Activated naive CD8-positive, alpha-beta T cell treated with anti-CD3 and anti-CD28 coated beads, Interleukin-2, amount 50 U/mL, for 16 hours (primary cell): ENCODE data around the gene IL34.

ENCODE experiments used
- DNase-seq: peaks from one replicate; pipeline ENCODE4 v3.0.0-alpha.2; 2020; ENCODE audit warnings: low read depth, low spot score

The IL34 gene

DNA sequence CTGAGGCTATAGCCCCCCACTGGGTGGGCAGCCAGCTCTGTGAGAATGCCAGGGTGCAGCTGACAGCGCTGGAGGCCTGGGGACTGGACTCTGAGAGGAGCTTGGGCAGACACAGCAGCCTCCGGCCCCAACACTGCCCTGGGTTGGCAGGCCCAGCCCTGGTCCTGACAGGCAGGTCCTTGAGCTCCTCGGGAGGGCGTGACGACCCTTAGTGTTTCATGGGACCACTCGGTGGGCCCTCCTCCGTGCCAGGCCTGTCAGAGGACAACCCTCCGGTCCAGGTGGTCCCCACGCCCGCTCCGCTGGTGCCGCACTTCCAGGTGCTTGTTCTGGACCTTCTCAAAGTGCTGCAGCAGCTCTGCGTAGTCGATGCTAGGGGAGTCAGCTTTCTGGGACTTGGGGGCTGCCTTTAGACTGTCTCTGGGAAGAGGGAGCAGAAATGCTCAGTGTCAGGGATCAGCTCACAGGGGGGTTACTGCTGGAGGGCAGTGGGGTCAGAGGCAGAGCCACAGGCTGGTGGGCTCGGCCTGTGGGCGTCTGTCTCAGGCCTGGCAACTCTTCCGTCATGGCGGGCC lies 41.4 kb downstream of the IL34 start:
- no peak for DNase-seq

DNA sequence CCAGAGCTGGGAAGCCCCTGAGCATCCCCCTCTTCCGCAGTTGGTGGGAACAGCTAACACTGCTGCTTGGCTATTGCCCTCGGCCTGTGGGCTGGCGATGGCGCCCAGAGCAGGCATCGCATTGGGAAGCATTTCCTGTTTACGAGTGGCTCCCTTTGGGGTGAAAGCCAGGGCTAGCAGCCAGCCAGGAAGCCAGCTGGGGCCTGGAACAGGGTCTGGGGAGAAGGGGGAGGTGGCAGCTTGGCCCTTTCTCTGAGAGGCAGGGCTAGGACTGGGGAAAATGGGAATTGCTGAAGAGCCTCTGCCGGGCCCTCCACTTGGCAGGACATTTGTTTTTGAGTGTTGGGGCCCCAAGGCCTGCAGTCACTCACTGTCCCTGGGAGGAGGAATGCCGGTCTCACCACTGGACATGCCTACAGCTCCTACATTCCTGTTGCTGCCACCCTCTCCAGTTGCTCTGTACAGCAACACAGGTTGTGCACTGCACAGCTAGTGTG lies 41.9 kb downstream of the IL34 start:
- no peak for DNase-seq

DNA sequence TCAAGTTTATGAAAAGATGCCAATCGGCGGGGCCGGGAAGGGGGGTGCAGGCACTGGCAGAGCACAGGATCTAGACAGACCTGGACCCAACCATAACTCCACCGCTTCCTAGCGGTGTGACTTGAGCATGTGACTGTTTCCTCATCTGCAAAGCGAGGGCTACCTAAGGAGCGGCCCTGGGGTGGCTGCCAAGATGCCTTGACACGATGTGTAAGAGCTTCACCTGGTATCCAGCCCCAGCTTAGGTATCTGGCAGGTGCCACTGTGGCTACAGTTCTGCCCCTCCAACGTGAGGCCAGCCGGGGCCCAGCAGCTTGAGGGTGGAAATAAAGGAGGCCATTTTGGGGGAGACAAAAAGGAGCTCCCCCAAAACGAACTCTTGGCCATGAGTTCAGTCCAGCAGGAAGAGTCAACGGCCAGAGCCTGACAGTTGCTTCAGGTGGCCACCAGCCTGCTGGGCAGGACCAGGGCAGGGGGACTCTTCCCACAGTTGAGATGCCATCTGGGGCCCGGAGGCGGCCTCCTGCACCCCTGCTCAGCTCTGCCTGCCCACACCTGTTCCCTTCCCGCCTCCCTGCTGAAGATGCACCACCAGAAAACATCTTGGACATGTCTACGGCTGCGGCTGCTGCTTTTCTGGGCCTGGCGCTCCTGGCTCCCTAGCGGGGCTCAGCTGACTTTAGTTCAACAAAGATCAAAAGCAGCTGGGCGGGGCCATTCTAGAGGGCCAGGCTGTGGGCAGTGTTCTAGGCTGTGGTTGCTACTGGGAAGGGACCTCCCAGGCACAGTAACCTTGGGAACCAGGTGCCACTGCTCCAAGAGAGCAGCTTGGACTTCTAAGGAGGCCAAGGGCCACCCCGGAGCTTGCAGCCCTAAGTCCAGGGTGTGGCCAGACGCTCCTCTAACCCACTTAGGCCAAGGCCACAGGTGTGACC lies 42.9 kb downstream of the IL34 start:
- no peak for DNase-seq

DNA sequence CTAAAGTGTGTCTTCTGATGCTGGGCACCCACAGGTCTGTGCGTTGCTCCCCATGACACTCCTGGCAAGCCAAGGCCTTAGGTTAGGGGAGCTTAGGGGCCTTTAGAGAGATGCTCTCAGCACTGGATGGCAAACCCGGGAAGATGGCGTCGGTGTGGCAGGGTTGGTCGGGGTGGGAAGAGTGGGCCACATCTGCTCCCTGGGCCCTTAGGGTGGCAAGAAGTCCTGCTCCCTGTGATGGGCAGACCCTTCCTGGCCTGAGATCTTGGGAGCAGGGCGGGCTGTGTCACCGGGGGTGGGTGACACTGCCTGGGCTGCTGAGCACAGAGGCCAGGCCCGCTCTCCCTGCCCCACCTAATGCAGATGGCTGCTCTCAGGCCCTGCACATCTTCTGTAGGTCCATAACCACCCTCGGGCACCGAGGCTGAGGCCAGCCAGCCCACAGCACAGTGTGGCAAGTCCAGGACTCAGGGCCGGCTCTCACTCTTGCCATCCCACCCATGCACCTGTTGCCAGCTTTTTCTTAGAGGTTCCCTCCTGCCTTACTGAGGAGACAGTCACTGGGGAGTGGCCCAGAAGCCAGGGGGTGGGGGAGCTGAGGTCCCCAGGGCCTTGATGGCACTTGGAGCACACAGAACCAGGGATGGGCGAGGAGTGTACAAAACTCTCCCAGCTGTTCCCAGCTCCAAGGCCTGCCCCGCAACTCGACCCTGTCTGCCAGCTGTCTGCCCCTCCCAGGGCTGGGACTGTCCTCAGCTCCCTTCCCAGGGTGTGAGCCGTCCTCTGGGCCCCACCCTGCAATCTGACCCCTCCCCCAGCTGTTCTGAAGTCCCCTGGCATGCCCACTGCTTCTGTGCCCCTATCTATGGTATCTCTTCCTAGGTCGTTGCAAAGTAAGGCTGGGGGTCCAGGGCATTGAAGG lies 43.9 kb downstream of the IL34 start:
- DNase-seq = no peak

DNA sequence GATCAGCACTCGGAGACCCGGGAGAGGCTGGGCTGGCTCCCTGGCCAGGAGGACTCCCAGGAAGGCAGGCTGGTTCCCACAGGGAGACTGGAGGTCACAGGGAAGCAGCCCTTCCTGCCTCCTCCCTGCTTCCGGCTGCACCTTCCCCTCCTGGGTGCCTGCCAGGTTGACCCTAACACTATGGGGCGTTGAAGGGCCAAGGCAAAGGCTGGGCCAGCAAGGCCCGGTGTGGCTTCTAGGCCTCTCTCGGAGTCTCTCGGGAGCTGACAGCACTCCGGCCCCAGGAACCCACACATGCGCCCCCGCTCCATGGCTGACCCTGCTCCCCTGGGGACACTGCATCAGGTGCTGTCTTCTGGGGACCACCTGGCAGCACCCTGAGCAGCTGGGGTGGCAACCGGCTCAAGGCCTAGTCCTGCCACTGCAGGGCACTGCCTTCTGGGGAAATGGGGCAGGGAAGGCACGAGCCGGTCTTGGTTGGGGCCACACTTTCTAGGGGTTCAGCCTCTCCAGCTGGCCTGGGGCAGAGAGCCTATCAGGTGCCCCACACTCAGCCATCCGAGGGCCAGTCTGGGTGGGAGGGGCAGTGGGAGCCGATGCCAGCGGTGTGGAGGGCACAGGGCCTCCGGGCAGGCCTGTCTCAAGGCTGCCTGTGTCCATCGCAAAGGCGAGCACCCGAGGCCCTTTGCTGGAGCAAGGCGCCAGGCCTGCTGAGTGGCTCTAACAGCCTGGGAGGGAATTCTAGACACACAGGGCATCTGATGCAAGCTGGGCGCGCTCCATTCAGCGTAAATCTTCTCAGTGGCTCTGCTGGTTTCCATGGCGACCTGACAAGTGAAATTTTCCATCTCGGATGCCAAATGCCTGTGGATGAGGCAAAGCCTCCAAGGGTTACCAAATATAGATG lies 45.1 kb downstream of the IL34 start:
- DNase-seq = no peak

DNA sequence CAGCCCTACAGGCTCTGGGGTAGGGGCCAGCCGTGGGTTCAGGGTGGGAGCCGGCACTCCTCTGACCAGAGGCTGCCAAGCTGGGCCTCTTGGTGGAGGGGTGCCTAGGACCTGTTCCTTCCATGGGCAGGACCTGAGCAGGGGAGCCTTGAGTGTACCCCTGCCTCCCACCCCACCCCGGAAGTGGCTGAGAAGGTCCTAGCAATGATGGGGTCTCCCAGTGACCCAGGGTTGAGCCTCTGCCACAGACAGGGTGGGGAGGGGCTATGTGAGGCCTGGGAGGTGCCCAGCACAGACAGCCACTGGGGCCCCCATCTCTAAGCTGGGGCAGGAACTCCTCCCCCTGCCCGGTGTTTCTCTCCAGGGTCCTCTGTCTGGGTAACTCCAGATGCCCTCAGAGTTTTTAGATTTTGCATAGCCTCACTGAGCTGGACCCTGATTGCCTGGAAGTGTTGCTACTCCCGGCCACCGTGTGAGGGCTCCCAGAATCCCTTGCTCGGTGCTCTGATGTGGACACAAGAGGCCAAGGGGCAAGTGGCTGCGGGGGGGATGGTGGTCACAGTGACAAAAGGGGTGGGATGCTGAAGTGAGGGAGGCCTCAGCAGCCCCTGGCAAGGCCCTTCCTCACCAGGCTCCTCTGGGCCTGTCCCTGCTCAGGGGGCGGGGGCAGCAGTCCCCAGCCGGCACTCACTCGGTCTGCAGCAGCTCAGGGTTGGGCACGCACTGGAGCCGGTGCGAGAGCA lies 45.9 kb downstream of the IL34 start:
- no peak for DNase-seq

DNA sequence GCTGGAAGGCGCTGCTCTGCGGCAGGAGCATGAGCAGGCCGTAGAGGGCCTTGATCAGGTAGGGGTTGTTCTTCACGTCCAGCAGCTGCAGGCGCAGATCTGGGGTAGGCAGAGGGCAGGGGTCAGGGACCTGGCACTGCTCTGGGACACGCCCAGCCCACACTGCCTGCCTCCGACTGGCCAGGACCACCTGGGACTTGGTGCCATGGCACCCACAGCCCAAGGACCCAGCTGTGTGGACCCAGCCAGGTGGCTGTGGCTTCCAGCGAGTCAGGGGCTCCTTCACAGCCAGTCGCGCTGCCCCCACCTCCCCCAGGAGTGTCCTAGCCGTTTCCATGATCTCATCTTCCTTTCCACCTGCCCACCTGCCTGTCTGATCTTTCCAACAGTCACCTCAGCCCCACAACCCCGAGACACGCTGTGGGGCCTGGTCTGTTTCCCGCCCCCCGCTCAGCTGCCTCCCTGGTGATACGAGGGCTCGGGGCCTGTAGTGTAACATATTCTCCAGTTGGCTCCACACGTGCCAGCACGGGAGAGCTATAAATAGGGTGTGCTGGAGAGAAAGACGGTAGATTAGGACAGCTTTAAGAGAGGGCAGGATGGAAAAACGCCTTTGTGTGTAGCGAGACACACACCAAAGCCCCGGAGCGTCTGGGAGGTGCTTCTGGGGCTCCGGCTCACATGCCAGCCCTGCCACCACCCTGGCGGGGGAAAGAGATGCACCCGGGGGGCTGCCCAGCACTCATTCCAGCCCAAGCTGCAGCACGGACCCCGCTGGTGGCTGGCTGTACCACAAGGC lies 46.7 kb downstream of the IL34 start:
- DNase-seq = no peak

DNA sequence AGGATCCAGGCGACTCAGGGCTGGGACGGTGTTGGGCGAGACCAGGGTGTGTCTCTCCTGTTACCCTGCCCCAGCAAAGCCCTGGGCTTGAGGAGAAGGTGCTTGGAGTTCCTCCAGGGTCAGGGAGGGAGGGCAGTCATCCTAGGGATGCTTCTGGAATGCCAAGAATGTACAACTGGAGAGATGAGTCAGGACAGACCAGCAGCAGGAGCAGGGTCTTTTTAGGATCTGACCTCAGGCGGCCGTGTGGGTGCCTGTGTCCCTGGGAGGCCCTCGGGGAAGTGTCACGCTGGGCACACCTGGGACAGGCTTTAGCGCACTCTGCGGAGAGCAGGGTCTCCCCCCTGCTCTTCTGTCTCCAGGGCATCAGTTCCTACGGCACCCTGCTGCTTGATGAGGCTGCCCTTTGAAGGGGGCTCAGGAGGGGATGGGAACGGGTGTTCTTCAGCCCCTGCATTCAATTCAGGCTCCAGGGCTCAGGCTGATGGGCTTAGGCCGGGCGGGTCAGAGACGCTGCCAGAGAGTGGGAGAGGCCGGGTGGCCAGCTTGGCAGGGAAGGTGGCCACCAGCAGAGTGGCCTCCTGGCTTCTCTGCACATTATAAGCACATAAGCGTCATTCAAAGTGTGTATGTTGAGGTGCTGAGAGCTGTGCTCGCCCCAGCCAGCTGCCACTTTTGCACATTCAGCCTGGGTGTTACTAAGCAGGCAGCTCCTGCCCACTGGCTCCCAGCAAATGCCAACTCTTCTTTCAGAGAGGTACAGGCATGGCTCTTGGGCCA lies 47.9 kb downstream of the IL34 start:
- DNase-seq = no peak

DNA sequence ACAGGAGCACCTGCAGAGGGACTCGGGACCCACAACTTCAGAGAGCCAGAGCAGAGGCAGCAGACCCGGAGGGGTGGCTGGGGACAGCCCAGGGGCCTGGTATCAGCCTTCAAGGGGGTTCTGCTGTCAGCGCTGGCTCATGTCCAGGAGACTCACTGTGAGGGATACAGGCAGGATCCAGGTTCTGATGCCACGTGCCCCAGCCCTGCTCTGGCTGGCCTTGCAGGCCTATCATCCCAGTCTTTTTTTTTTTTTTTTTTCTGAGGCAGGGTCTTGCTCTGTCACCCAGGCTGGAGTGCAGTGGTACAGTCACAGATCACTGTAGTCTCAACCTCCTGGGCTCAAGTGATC lies 48.5 kb downstream of the IL34 start:
- DNase-seq = no peak

DNA sequence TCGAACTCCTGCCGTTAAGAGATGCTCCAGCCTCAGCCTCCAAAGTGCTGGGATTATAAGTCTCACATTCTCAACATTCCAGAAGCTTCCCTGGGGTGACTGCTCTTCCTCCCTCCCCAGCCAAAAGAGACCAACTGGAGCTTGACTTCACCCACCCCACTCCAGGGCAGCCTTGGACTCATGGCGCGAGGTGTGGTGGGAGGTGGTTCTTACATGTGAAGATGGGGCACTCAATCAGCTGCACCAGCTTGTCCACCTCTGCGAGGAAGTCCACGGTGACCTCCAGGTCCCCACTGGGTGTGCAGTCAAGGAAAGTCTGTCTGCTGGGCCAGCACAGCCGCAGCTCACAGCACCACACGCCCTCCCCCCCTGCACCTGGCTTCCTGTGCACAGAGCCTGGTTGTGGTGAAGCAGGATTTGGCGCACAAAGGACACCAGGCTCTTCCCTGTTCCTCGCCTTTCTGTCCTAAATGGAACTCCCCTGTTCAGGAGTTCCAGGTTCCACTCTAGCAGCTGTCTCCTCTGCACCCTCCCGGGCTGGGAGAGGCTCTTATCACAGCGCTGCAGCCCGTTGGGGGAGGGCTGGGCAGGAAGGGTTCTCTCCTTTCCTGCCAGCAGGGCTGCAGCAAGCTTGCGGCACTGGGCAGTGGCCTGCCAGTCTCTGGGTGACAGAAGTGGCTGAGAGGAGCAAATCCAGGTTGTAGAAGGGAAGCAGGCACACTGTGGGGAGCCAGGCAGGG lies 49.1 kb downstream of the IL34 start:
- DNase-seq = no peak

DNA sequence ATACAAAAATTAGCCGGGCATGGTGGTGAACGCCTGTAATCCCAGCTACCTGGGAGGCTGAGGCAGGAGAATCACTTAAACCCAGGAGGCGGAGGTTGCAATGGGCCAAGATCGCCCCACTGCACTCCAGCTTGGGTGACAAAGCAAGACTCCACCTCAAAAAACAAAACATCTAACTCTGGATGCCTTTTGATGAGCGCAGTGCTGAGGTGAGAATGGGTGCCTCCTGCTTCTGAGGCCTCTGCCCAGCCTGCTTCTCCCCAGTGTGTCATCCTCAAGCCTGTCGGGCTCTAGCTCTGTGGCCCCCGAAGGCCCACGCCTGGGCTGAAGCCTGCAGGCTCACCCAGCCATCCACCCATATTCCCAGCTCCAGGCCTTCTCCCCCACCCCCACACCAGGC lies 50.0 kb downstream of the IL34 start:
- DNase-seq = no peak

DNA sequence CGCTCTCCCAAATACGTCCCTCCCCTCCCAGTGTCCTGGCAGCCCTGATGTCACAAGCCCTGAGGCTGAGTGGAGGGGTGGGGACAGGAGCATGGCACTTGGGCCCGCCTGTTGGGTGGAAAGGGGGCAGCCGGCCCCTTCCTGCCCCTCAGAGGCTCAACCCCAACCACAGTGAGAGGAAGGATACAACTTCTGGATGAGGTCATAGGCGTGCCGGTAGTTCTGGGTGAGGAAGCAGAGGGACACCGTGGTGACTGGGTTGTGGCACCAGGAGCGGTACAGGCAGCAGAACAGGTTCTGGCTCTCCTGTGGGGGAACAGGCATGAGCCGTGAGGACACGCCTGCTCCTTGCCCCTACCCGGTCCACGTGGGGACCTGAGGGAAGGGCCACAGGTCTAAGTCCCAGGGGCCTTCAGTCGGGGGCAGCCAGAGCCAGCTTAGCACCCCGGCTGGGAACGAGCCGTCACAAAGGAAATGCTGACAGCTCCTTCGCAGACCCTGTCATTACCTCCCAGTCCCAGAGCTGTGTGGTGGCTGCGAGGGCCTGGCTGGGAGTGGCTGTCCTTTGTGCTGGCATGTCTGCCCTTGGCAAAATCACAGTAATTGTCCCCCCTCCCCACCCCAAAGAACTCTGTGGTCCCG lies 50.7 kb downstream of the IL34 start:
- no peak for DNase-seq

DNA sequence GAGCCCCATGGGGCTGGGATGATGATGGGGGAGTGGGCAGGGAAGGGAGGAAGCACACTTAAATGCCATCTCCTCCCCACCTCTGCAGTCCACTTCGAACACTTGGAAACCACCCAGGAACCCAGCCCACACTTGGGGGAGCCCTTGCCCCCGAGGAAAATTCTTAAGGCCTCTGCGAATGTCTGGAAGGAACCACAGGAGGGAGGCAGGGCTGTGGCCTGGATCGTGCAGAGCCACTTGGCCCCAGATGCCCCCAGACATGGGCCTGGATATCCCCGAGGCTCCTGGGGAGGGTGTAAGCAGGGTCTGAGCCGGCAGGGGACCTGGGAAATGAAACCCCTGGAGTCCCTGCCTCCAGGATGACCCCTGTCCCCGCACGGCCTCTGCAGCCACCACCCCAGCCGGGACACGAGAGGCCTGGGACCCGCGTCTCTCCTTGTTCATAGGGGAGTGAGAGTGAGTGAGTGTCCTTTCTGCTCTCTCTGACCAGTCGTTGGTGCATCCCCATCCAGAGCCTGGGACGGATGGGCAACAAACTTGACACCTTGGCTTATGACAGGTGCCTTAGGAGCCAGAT lies 51.3 kb downstream of the IL34 start:
- DNase-seq = no peak

DNA sequence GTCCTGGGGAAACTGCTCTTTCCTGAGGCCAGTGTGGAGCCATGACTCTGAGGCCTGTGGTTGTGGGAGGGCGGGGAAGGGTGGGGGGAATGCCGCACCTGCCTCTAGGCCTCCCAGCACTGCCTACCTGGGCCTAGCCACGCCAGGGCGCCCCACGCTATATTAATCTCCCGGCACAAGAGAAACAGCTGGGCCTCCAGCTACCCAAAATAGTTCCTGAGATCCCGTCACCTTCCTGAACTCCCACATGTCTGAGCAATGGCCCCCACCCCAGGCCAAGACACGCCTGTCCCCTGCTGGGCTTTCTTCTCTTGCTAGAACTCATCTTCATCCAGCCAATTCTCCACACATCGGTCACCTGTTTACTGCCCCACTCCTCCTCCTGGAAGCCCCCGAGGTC lies 52.5 kb downstream of the IL34 start:
- DNase-seq = no peak

DNA sequence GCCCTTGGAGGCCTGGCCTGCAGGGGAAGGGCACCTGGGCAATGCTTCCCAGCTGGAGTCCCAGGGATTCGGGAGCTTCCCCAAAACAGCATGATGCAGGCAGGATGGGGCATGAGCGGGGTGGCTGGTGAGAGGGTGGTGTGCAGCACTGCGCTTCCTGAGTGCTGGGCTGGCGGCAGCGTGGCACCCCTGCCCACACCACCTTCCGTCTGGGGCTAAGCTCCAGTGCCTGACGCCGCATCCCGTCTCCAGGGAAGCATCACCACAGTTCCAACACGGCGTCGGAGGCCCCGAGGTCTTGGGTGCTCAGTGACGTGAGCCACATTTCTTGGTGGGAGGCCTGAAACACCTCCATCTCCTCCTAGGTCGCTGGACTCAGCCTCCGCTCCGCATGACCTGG lies 53.3 kb downstream of the IL34 start:
- DNase-seq = no peak

DNA sequence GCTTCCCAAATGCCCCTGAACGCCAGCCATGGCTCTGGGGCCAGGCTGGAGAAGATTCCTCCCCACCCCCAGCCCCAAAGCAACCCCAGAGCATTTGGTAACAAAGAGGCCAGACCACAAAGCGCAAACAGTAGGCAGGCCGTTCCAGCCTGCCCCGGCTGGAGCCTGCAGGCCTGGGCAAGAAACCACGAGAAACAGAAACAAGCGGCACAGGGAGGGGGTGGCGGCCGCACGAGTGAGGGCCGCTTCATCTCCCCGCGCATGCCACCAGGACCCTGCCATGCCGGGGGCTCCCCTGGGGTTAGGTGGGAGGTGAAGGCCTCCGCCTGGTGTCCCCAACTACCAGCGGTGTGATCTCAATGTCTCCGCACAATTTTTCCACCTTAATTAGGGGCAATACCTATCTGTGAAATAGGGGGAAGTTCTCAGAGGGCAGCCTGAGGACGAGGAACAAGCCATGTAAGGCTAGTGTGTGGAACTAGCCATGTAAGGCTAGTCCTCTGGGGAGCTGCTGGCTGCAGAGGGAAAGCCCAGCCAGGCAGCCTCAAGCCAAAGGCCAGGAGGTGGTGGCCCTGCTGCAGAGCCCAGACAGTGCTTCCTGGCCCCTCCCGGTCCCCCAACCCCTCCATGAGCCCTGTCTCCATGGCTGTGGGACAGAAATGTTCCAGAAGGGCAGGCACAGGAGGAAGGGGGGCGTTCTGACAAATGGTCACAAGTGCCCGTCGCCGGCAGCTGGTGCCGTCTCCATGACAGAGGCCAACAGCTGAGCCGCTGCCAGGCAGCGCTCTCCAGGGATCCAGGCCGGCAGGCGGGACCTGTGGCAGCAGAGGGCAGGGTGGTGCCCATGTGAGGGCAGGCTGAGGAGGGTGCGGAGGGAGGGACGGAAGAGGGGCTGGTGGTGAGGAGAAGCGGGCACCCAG lies 54.0 kb downstream of the IL34 start:
- no peak for DNase-seq
